GM21825 (cell line): ENCODE measurements around the gene ARHGEF37.

Experiments
- ATAC-seq: cut with Tn5 transposase; IDR thresholded peaks from one replicate; pipeline ENCODE4 v1.9.1; 2021; ENCODE audit warnings: mild to moderate bottlenecking, moderate library complexity; ENCODE audit not compliant: unreplicated experiment

The ARHGEF37 gene

GRCh38 chr5:149622466-149622865 lies 41.2 kb downstream of the ARHGEF37 start:
- no peak for ATAC-seq

GRCh38 chr5:149623473-149623872 lies 42.2 kb downstream of the ARHGEF37 start:
- ATAC-seq = no peak

DNA sequence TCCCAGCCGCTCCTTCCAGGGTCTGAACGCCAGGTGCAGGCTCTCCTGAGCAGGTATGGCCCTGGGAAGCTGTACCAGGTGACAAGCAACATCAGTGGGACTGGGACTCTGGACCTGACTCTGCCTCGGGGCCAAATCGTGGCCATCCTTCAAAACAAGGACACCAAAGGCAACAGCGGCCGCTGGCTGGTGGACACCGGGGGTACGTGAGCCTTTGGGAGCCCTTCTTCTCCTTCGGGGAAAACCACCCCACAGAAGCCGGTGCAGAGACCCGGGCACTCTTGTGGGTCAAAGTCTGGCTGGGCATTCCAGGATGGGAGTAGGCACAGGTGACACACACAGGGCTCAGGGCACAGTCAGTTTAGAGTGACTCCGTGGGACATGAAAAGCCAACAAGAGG lies 45.8 kb downstream of the ARHGEF37 start:
- ATAC-seq = no peak

DNA sequence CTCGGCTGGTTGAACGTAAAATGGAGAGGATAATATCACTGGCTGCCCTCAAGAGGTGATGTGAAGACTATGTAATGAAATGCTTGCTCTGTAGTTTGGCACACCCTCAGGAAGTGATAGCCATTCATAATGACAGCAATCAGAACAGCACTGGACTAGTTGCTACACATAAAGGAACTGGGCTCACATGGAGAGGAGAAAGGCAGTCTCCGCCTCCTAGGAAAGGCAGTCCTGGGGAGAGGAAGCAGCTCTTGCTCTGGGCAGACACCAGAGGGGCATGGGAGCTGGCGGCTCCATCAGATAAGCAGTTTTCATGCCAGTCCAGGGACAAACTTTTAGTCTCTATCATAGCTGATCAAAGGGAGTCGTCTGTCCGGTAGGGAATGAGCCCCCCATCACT lies 46.9 kb downstream of the ARHGEF37 start:
- ATAC-seq = no peak

DNA sequence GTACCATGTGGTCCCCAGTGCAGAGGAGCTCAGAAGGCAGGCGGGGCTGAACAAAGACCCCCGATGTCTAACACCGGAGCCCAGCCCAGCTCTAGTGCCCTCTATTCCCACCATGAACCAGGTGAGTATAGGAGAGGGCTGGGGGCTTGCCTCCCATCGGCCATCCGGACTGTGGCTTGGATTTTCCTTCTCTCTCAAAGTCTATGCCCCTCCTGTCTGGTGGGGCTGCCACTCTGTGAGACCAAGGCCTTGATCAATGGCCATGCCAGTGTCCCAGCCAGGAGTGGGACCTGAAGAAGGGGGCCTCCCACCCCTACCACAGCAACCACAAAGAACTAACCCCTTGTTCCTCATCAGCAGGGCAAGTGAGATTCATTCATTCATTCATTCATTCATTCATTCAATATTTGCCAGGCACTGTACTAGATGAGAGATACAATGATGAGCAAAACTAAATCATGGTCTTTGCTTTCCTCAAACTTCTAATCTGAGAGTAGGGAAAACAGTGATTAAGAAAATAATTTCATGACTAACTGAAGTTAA lies 47.6 kb downstream of the ARHGEF37 start:
- no peak for ATAC-seq

GRCh38 chr5:149629421-149629820 lies 48.1 kb downstream of the ARHGEF37 start:
- no peak for ATAC-seq

DNA sequence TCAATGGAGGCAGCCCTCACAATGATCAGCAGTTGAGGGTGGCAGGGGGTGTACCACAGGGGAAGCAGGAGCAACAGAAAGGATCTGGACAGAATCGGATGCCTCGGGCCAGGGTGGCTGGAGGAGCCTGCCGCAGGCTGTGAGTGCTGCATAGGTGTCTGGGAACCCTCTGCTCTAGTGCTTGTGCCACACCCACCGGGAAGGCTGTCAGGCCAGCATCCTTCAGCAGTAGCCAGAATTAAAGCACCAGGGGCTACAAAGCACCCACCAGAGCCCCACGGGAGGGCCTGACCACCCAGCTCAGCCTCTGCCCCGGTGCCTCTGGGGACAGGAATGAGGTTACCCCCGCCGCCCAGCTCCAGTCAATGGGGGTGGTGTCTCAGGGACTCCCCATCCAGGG lies 49.0 kb downstream of the ARHGEF37 start:
- no peak for ATAC-seq

DNA sequence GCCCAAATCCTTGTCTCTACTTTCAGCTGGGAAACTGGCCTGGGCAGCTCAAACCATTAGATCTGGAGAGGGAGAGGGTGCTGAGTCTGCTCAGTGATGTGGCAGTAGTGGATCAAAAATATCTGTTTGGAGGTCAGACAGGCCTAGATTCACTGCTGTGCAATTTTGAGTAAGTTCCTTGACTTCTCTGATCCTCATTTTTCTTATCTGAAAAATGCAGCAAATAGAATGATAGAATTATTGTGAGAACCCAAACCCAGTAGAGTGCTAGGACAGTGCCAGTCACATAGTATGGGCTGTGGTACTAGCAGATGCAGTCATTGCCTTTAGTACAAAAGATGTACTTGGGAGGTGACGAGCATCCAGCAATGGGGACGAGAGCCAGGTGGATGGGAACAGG lies 50.2 kb downstream of the ARHGEF37 start:
- ATAC-seq = no peak

GRCh38 chr5:149632311-149633251 lies 51.3 kb downstream of the ARHGEF37 start:
- no peak for ATAC-seq

DNA sequence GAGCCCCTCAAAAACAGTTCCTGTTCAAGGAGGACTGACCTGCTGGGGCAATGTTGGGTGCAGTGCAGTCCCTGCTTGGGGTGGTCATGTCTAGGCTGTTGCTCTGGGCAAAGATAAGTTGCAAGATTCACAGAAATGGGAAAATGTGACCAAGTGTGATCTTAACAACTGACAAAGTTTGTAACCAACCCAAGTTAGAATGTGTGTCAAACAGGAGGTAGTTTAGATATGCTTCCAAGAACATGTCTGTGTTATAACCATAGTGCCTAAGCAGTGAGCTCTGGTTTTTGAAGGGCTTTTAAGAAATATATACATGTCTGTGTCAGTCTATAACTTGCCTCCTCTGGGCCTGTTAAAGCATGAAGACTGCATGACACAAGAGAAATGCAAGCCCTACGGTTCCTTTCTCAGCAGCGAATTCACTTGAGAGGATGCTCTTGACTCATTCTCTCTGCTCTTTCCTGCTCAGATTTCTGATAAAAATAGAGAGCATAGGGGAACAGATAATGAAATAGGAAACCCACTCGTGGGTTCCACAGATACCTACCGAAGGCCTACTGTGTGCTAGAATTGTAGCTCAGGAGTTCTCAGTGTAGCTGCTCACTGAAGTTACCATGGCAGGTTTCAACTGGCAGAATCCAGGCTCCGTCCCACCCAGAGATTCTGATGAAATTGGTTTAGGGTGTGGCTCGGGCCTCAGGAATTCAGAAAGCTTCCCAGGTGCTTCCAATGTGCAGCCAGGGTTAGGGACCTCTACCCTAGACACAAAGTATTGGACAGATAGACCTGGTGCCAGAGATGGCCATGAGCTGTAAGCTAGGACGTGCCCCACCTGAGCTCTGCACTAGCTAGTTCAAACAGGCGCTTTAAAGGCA lies 52.4 kb downstream of the ARHGEF37 start:
- ATAC-seq = no peak

DNA sequence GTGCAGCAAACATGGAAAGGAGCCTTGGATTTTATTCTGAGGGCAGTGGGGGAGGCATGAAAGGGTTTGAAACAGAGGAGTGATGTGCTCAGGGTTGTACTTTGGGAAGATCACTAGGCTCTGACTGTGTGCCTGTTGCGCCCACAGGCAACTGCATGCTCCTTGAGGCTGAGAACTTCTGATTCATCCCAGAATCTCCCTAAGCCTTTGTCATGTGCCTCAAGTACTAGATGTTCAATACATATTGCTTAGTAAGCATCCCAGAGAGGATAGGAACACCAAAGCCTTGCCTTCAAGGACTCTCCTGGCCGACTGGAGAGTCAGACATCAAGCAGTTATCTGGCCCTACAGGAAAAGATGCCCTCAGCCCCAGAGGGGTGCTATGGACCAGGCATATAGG lies 54.1 kb downstream of the ARHGEF37 start:
- ATAC-seq = no peak

- no peak for ATAC-seq
These were observed 55.0 kb downstream of the ARHGEF37 start for GRCh38 chr5:149636191-149636860.

- ATAC-seq = no peak
These were observed 55.6 kb downstream of the ARHGEF37 start for GRCh38 chr5:149636861-149637246.

- ATAC-seq = no peak
These were observed 56.8 kb downstream of the ARHGEF37 start for GRCh38 chr5:149638136-149638535.

DNA sequence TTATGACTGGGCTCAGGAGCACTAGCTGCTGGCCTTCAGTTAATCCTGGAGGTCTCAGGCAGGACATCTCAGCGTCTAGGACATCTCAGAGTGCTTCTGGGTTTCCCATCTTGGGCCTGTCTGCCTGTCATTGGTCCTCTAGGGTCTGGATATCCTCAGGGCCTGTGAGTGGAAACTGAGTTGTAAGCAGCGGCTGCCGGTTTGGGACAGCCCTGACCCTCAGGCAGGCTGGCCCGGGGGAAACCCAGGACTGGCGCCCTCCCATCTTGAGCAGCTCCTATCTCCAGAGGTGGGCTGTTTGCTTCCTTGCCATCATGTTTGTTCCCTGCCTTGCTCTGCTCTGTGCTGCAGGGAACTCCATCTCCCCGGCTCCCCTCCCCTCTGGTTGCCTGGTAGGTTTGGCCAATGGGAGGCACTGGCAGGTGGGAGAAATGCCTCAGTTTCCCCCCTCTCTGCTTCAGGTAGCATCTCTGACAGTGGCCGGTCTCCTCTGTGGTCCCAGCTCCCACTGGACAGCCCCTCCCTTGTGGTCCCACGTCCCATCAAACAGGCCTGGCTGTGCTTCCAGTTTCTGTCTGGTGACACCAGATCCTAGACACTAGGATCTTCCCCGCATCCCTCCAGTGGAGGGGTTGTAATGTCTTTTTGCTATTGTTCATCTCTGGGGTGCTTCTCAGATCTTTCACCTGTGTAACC lies 57.4 kb downstream of the ARHGEF37 start:
- ATAC-seq = no peak

- no peak for ATAC-seq
These were observed 58.4 kb downstream of the ARHGEF37 start for GRCh38 chr5:149639737-149640136.

- ATAC-seq = no peak
These were observed 59.2 kb downstream of the ARHGEF37 start for GRCh38 chr5:149640350-149640999.

GRCh38 chr5:149641000-149641576 lies 59.8 kb downstream of the ARHGEF37 start:
- no peak for ATAC-seq

DNA sequence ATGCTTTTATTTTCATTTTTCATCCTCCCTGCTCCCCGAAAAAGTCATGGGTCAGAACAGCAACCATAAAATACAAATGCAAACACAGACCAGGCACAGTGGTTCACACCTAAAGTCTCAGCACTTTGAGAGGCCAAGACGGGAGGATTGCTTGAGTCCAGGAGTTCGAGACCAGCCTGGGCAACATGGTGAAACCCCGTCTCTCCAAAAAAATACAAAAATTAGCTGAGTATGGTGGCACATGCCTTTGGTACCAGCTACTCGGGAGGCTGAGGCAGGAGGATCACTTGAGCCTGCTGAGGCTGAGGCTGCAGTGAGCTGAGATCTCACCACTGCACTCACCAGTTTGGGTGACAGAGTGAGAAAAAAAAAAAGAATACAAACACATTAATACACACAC lies 60.3 kb downstream of the ARHGEF37 start:
- ATAC-seq = no peak

GRCh38 chr5:149643781-149644180 lies 62.5 kb downstream of the ARHGEF37 start:
- ATAC-seq = no peak
